Natural killer cell (primary cell): ENCODE measurements around the gene TCHHL1. TPM values are rescaled to one million over a fixed set of nuclear protein-coding genes. Genes with fewer than 3 reads are reported as not detected.
A peak's percentile ranks its signal among the peaks of the same experiment; 100 is the strongest.

ENCODE experiments used
- ATAC-seq, 3 donors: fragments of 150-1000 bp in 2 of 3; fragments of 200-7000 bp in 1 of 3; cut with Tn5 transposase; 1 replicate in 1 of 3; 2 replicates in 2 of 3; pipeline ENCODE4 v1.10.0; 2021; ENCODE audit warnings: mild to moderate bottlenecking in 2 of 3, moderate library complexity in 2 of 3
- DNase-seq, 2 donors: peaks; one replicate each; pipeline versions ENCODE4 v3.0.0 to v3.0.0-alpha.2; 2013 to 2021; ENCODE audit warnings: mixed read lengths in 1 of 2
- H3K27ac ChIP-seq: one replicate; pipeline ENCODE4 v1.5.1; 2013; ENCODE audit warnings: mild to moderate bottlenecking, low read length
- H3K27me3 ChIP-seq: one replicate; pipeline ENCODE4 v1.6.1; 2013; ENCODE audit warnings: low read length; ENCODE audit not compliant: control insufficient read depth, insufficient read depth
- H3K36me3 ChIP-seq: one replicate; pipeline ENCODE4 v1.6.1; 2013; ENCODE audit warnings: low read length; ENCODE audit not compliant: control insufficient read depth, insufficient read depth
- H3K4me1 ChIP-seq: one replicate; pipeline ENCODE4 v1.6.1; 2013; ENCODE audit warnings: low read length; ENCODE audit not compliant: control insufficient read depth, insufficient read depth
- H3K4me3 ChIP-seq: one replicate; pipeline ENCODE4 v1.5.1; 2013; ENCODE audit warnings: low read length
- H3K9me3 ChIP-seq: one replicate; pipeline ENCODE4 v1.6.1; 2013; ENCODE audit warnings: low read length; ENCODE audit not compliant: control insufficient read depth, insufficient read depth
- H3K27ac Mint-ChIP-seq, 2 donors: one replicate each; pipeline ENCODE4 v1.8.0; 2022; ENCODE audit warnings: mild to moderate bottlenecking in 2 of 2, mixed read lengths in 2 of 2, moderate library complexity in 1 of 2
- H3K27me3 Mint-ChIP-seq, 2 donors: one replicate each; pipeline ENCODE4 v1.8.0; 2022; ENCODE audit warnings: low read depth in 2 of 2, mixed read lengths in 2 of 2
- H3K36me3 Mint-ChIP-seq: one replicate; pipeline ENCODE4 v1.8.0; 2022; ENCODE audit warnings: mixed read lengths
- H3K4me1 Mint-ChIP-seq, 2 donors: one replicate each; pipeline ENCODE4 v1.8.0; 2022; ENCODE audit warnings: mixed read lengths in 2 of 2
- H3K4me3 Mint-ChIP-seq: one replicate; pipeline ENCODE4 v1.8.0; 2022; ENCODE audit warnings: mild to moderate bottlenecking, moderate library complexity, mixed read lengths
- H3K9me3 Mint-ChIP-seq, 2 donors: one replicate each; pipeline ENCODE4 v1.8.0; 2022; ENCODE audit warnings: mixed read lengths in 2 of 2
- CTCF ChIP-seq: fragments of 200-600 bp; IDR thresholded peaks from one replicate; pipeline ENCODE4 v1.8.0; 2022; ENCODE audit warnings: antibody characterized with exemption
- WGBS: methylation state at CpG from one replicate; pipeline ENCODE4 v1.1.7; 2013; ENCODE audit warnings: missing lambda C conversion rate; ENCODE audit not compliant: insufficient coverage; 5-methylcytosine and 5-hydroxymethylcytosine counted together
- intact Hi-C: fragments of 100-400 bp; cut with micrococcal nuclease; formaldehyde crosslinking; loops from one replicate; pipeline ENCODE4 v1.14.2; 2022
- total RNA-seq, 4 donors: library from RNA; stranded (reverse); fragments of 120-200 nt in 1 of 4; gene quantifications; one replicate each; pipeline versions ENCODE4 v1.2.3 to v1.2.4, GENCODE V29; 2013 to 2022

TCHHL1 gene
- total RNA-seq, 3 donors from 2014 or later (not counting 1 experiment from before 2014, with no cell fraction given), result not detected

- intact Hi-C loops, result loop anchor here (1.0 kb wide), 1 partner anchor 12 kb away; no protein-coding TSS in a partner anchor
- TF ChIP-seq CTCF, result no peak
- H3K9me3 Mint-ChIP-seq, result no peaks in the 10 kb centered on the region
- peak within 1 kb of the TSS; percentile 96 for H3K4me3 Mint-ChIP-seq
- Histone ChIP-seq H3K4me1 (peaks cover 33% of the 10 kb centered on the region), H3K4me3 (peak within 1 kb of the TSS; percentile 91), H3K9me3 (no peaks in the 10 kb centered on the region), H3K36me3 (peaks cover 23% of the 10 kb centered on the region), H3K27me3 (no peaks in the 10 kb centered on the region), H3K27ac (peak within 1 kb of the TSS; percentile 84)
- H3K4me1 Mint-ChIP-seq, result peaks cover 23 to 25% of the 10 kb centered on the region in 2 donors
- peak within 1 kb of the TSS; percentile 79 to 92 for H3K27ac Mint-ChIP-seq
- peaks cover 7% of the 10 kb centered on the region for H3K36me3 Mint-ChIP-seq
- WGBS, result under 1% methylated on average over 51 of the region's 53 CpGs
- H3K27me3 Mint-ChIP-seq, result no peaks in the 10 kb centered on the region
- peak; percentile 69 to 79 (median 70) for ATAC-seq
- DNase-seq, result peak; percentile 63 to 75
Observed at GRCh38 chr1:152036267-152037216, 52.3 kb downstream of the TCHHL1 start, which contains the start of gene S100A11. Gene S100A11, minus strand, starts transcription at chr1:152037004. Its CDS starts 89 bp downstream, at chr1:152036915.

- WGBS, result 18% methylated on average over 17 of the region's 17 CpGs
- Histone ChIP-seq H3K4me1 (peaks cover 33% of the 10 kb centered on the region), H3K27ac (peak overlapping the region; percentile 84), H3K4me3 (peak overlapping the region; percentile 91), H3K9me3 (no peaks in the 10 kb centered on the region), H3K27me3 (no peaks in the 10 kb centered on the region), H3K36me3 (peaks cover 29% of the 10 kb centered on the region)
- peak in 1 of 3 donors; percentile 12 for ATAC-seq
- Mint-ChIP-seq H3K36me3 (peaks cover 7% of the 10 kb centered on the region), H3K27ac (peak overlapping the region; percentile 79 to 92), H3K4me3 (peak overlapping the region; percentile 96), H3K27me3 (no peaks in the 10 kb centered on the region), H3K4me1 (peaks cover 23 to 25% of the 10 kb centered on the region in 2 donors), H3K9me3 (no peaks in the 10 kb centered on the region)
- intact Hi-C loops, result loop anchor here (1.0 kb wide), 1 partner anchor 13 kb away; no protein-coding TSS in a partner anchor
- peak in 1 of 2 donors; percentile 53 for DNase-seq
- TF ChIP-seq CTCF, result no peak
Observed at GRCh38 chr1:152035539-152036266, 53.2 kb downstream of the TCHHL1 start.

GRCh38 chr1:152034654-152035538, 54.0 kb downstream of the TCHHL1 start:
- no peaks in the 10 kb centered on the region for H3K27me3 ChIP-seq
- H3K9me3 ChIP-seq, result no peaks in the 10 kb centered on the region
- peaks cover 7% of the 10 kb centered on the region for H3K36me3 Mint-ChIP-seq
- H3K27me3 Mint-ChIP-seq, result no peaks in the 10 kb centered on the region
- H3K4me1 ChIP-seq, result peaks cover 33% of the 10 kb centered on the region
- H3K4me3 Mint-ChIP-seq, result peak overlapping the region; percentile 96
- peak overlapping the region; percentile 79 to 92 for H3K27ac Mint-ChIP-seq
- intact Hi-C loops, result no loop called here
- H3K36me3 ChIP-seq, result peaks cover 31% of the 10 kb centered on the region
- ATAC-seq (peak; percentile 58 to 73 (median 66)), DNase-seq (peak; percentile 41 to 83)
- peak overlapping the region; percentile 84 for H3K27ac ChIP-seq
- peak; percentile 68 for TF ChIP-seq CTCF
- no peaks in the 10 kb centered on the region for H3K9me3 Mint-ChIP-seq
- peaks cover 23 to 25% of the 10 kb centered on the region in 2 donors for H3K4me1 Mint-ChIP-seq
- H3K4me3 ChIP-seq, result peak overlapping the region; percentile 91
- WGBS, result 1% methylated on average over 8 of the region's 8 CpGs
